IgD-negative memory B cell (primary cell): Measurements from ENCODE around the gene TMA7B. TPM values are rescaled to one million over a fixed set of nuclear protein-coding genes. Genes with fewer than 3 reads are reported as not detected.

Source experiments
- H3K27ac Mint-ChIP-seq, 3 donors: one replicate each; pipeline ENCODE4 v1.8.0; 2020 to 2022; ENCODE audit warnings: mild to moderate bottlenecking in 3 of 3, mixed read lengths in 3 of 3, moderate library complexity in 1 of 3
- H3K27me3 Mint-ChIP-seq: one replicate; pipeline ENCODE4 v1.8.0; 2021; ENCODE audit warnings: mixed read lengths
- H3K36me3 Mint-ChIP-seq: one replicate; pipeline ENCODE4 v1.8.0; 2020; ENCODE audit warnings: mild to moderate bottlenecking, mixed read lengths
- H3K4me1 Mint-ChIP-seq, 3 donors: one replicate each; pipeline ENCODE4 v1.8.0; 2020 to 2022; ENCODE audit warnings: mixed read lengths in 3 of 3, mild to moderate bottlenecking in 1 of 3
- H3K4me3 Mint-ChIP-seq, 4 donors: one replicate each; pipeline ENCODE4 v1.8.0; 2020 to 2022; ENCODE audit warnings: mild to moderate bottlenecking in 4 of 4, mixed read lengths in 4 of 4, moderate library complexity in 3 of 4
- H3K9me3 Mint-ChIP-seq, 3 donors: one replicate each; pipeline ENCODE4 v1.8.0; 2020 to 2021; ENCODE audit warnings: mixed read lengths in 3 of 3, mild to moderate bottlenecking in 1 of 3
- polyA plus RNA-seq: library from polyadenylated mRNA; unstranded; fragments of 300-500 nt; fragmentation: Illumina TruSeq; gene quantifications from one replicate; pipeline ENCODE4 v1.2.3, GENCODE V29; 2021

The TMA7B gene
- polyA plus RNA-seq, 1 donor from 2014 or later: 0.78 TPM

DNA sequence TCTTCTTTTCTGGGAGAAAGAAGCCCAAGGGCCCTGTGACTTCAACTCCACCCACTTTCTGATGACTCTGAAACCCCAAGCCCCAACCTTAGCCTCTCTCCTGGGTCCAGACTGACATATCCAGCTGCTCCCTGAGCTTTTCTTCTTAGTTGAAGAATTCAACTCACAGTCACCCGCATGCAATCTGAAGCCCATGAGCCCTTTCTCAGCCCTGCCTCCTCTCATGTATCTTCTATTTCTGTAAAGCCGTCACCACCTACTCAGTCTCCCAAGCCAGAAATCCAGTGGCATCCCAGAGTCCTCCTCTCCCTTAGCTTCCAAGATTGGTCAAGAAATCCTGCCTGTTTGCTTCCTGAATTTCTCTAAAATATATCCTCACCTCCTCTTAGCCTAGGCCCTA, 7.1 kb upstream of the TMA7B start:
- Mint-ChIP-seq H3K36me3 (peaks cover 5% of the 10 kb centered on the region), H3K4me3 (no peak overlapping the region), H3K27me3 (peaks cover 17% of the 10 kb centered on the region), H3K4me1 (peaks cover 29 to 33% (median 30%) of the 10 kb centered on the region in 3 donors), H3K9me3 (no peaks in the 10 kb centered on the region), H3K27ac (peak overlapping the region in 1 of 3 donors; percentile 48)

DNA sequence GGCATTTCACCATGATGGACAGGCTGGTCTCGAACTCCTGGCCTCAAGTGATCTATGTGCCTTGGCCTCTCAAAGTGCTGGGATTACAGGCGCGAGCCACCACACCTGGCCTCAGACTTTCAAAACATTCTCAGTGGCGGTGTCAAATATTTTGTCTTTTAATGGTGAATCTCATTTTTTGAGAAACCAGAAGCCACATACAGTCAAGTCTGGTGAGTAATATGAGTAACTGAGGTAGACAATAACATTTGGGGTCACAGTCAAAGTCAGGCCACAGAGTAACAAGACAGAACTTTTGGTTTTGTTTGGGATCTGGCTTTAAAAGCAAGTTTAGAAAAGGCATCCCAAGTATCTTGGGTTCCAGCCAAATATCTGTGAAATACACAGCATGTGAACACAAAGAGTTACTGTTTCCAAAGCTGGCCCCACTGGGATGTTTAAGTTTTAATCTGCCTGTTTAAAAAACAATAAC, 5.6 kb upstream of the TMA7B start:
- no peaks in the 10 kb centered on the region for H3K9me3 Mint-ChIP-seq
- peaks cover 5% of the 10 kb centered on the region for H3K36me3 Mint-ChIP-seq
- peaks cover 30 to 34% (median 30%) of the 10 kb centered on the region in 3 donors for H3K4me1 Mint-ChIP-seq
- H3K4me3 Mint-ChIP-seq: no peak overlapping the region
- H3K27me3 Mint-ChIP-seq: peaks cover 19% of the 10 kb centered on the region
- H3K27ac Mint-ChIP-seq: no peak overlapping the region

DNA sequence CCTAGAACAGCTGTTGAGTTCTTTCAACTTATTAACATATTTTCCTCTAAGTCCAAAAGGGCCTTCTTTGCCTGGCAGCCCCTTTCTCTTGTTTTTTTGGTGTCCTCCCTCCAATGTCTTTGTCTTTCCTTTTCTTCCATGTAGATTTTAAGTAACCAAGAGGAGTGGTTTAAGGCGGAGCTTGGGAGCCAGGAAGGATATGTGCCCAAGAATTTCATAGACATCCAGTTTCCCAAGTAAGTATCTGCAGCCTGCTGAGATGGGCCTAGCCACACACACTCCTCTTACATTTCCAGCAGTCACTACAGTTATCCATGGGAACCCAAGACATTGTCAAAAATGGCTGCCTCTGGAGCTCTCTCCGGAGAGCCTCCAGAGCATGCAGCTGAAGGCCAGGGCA, 4.5 kb upstream of the TMA7B start:
- H3K27ac Mint-ChIP-seq: no peak overlapping the region
- H3K4me3 Mint-ChIP-seq: peak overlapping the region in 1 of 4 donors; percentile 28
- H3K27me3 Mint-ChIP-seq: peaks cover 25% of the 10 kb centered on the region
- peaks cover 21 to 26% (median 24%) of the 10 kb centered on the region in 3 donors for H3K4me1 Mint-ChIP-seq
- H3K36me3 Mint-ChIP-seq: peaks cover 8% of the 10 kb centered on the region
- no peaks in the 10 kb centered on the region for H3K9me3 Mint-ChIP-seq

DNA sequence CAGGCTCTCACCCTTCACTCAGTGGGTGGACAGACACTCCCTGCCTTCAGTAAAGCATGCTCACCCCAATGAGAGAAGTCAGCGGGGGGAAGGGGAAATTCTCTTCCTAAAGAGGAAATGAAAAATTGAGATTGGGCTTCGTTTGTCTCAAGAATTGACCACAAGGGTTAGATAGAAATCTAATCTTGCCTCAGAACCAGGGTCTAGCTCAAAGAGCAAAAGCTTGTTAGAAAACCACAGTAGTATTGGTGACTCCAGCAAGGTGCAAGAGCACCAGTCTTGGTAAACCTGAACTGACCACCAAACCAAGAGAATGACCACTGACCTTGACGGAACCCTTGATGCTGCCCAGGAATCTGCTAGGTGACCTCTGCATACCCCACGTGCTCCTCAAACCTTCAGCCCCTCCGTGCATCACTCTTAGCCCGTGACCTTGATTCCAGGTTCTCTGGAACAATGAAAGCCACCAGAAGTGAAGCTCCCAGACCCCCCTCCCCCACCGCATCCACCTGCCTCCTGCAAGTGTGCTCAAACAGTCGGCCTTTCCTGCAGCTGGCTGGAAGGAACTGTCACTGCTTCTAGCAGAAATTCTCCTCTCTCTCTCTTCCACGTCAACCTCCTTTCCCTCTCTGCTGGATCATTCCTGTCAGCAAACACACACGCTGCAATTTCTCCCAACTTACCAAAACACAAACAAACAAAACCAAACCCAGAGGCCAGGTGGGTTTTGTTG, 3.1 kb upstream of the TMA7B start:
- H3K27ac Mint-ChIP-seq: peak overlapping the region in 1 of 3 donors; percentile 8
- peaks cover 16 to 21% (median 17%) of the 10 kb centered on the region in 3 donors for H3K4me1 Mint-ChIP-seq
- peak overlapping the region in 2 of 4 donors; percentile 72 to 83 for H3K4me3 Mint-ChIP-seq
- H3K27me3 Mint-ChIP-seq: peaks cover 28% of the 10 kb centered on the region
- no peaks in the 10 kb centered on the region for H3K9me3 Mint-ChIP-seq
- peaks cover 9% of the 10 kb centered on the region for H3K36me3 Mint-ChIP-seq

GRCh38 chr22:39958009-39958711, 2.0 kb upstream of the TMA7B start:
- Mint-ChIP-seq H3K9me3 (no peaks in the 10 kb centered on the region), H3K27me3 (peaks cover 26% of the 10 kb centered on the region), H3K36me3 (peaks cover 10% of the 10 kb centered on the region), H3K4me1 (peaks cover 14 to 19% (median 15%) of the 10 kb centered on the region in 3 donors), H3K27ac (no peak overlapping the region), H3K4me3 (peak overlapping the region in 1 of 4 donors; percentile 12)

- Mint-ChIP-seq H3K4me1 (peaks cover 12 to 16% (median 15%) of the 10 kb centered on the region in 3 donors), H3K9me3 (no peaks in the 10 kb centered on the region), H3K27me3 (peaks cover 22% of the 10 kb centered on the region), H3K27ac (peak overlapping the region in 1 of 3 donors; percentile 68), H3K36me3 (peaks cover 11% of the 10 kb centered on the region), H3K4me3 (no peak overlapping the region)
These were observed 1.1 kb upstream of the TMA7B start for GRCh38 chr22:39958949-39959639.

GRCh38 chr22:39960791-39961746, 872 bp downstream of the TMA7B start:
- Mint-ChIP-seq H3K9me3 (no peaks in the 10 kb centered on the region), H3K4me1 (peaks cover 12 to 16% (median 15%) of the 10 kb centered on the region in 3 donors), H3K27me3 (peaks cover 27% of the 10 kb centered on the region), H3K27ac (peak overlapping the region in 1 of 3 donors; percentile 74), H3K36me3 (peaks cover 11% of the 10 kb centered on the region), H3K4me3 (peak overlapping the region in 1 of 4 donors; percentile 66)

DNA sequence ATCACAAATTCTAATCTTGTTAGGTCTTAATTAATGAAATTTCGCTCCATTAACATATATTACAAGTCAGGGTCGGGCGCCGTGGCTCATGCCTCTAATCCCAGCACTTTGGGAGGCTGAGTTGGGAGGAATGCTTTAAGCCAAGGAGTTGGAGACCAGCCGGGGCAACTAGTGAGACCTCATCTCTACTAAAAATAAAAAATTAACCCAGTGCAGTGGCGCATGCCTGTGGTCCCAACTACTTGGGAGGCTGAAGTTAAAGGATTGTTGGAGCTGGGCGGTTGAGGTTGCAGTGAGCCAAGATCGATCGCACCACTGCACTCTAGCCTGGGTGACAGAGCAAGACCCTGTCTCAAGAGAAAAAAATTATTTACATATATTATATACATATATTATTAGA, 1.9 kb downstream of the TMA7B start:
- H3K4me3 Mint-ChIP-seq: peak overlapping the region in 1 of 4 donors; percentile 66
- peaks cover 23% of the 10 kb centered on the region for H3K27me3 Mint-ChIP-seq
- H3K36me3 Mint-ChIP-seq: peaks cover 8% of the 10 kb centered on the region
- no peak overlapping the region for H3K27ac Mint-ChIP-seq
- H3K9me3 Mint-ChIP-seq: no peaks in the 10 kb centered on the region
- H3K4me1 Mint-ChIP-seq: peaks cover 7 to 11% (median 11%) of the 10 kb centered on the region in 3 donors

DNA sequence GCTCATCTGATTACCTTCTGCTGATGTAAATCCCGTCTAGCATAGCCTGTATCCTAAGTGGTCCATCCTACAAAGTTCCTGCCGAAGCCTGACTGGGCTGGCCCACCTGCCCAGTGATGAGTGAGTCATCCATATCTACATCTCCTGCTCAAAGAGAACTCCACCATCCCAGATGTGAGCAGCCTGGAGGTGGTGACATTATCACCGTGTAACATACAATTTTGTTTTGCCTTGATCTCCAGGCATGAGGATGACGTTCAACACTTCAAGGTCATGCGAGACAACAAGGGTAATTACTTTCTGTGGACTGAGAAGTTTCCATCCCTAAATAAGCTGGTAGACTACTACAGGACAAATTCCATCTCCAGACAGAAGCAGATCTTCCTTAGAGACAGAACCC, 5.6 kb downstream of the TMA7B start:
- Mint-ChIP-seq H3K4me3 (no peak overlapping the region), H3K27me3 (peaks cover 15% of the 10 kb centered on the region), H3K4me1 (peaks cover 2 to 6% (median 3%) of the 10 kb centered on the region in 3 donors), H3K36me3 (peaks cover 8% of the 10 kb centered on the region), H3K27ac (no peak overlapping the region), H3K9me3 (no peaks in the 10 kb centered on the region)

DNA sequence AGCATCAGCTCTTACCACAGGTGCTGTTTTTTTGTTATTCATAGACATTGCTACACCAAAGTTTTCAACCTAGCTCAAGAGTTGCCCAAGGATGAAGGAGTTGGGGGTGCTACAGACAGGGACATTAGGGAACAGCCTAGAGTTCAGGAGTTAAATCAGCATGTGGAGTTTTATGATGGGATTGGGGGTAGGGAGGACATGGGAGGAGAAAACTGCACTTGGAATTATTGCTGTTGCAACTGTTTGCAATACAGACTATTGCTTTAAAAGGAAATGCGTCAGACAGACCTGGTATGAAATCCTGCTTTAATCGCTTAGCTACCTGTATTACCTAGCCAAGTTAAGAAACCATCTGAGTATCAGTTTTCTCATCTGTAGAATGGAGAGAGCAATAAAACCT, 6.3 kb downstream of the TMA7B start:
- Mint-ChIP-seq H3K27ac (no peak overlapping the region), H3K27me3 (peaks cover 13% of the 10 kb centered on the region), H3K4me1 (peaks cover 2 to 5% (median 3%) of the 10 kb centered on the region in 3 donors), H3K9me3 (no peaks in the 10 kb centered on the region), H3K36me3 (peaks cover 8% of the 10 kb centered on the region), H3K4me3 (no peak overlapping the region)

DNA sequence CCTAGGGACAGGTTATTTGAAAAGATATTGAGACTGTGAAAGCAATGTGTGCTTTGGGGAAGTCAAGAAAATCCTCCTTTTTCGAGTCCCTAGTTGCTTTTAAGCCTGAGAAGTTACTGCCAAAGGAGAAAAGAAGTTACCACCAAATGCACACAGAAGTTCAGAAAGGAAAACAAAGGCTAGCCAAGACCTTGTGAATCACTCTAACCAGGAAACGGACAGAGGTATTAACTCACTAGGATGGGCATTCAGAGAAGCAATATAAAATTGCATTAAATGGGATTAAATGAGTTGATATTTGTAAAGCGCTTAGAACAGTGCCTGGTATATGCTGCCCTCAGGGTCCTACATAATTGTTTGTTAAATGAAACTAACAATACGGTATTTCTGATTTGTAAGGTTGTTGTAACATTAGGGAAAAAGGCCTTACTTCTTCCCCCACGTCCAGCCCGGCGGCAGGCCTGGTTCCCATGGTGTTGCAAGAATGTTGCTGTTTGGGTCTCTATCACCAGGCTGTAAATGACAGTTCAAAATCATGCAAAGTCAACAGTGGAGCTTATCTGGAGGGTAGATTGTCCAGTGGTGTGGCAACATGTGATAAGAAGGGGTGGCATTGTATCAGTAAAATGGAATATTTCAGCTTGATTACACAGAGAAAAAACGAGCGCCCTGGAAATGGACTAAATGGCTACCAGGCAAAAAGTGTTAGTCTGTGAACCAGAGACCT, 7.1 kb downstream of the TMA7B start:
- peaks cover 8% of the 10 kb centered on the region for H3K36me3 Mint-ChIP-seq
- no peak overlapping the region for H3K4me3 Mint-ChIP-seq
- peaks cover 11% of the 10 kb centered on the region for H3K27me3 Mint-ChIP-seq
- no peaks in the 10 kb centered on the region for H3K9me3 Mint-ChIP-seq
- H3K4me1 Mint-ChIP-seq: no peaks in the 10 kb centered on the region
- peak overlapping the region in 1 of 3 donors; percentile 43 for H3K27ac Mint-ChIP-seq

DNA sequence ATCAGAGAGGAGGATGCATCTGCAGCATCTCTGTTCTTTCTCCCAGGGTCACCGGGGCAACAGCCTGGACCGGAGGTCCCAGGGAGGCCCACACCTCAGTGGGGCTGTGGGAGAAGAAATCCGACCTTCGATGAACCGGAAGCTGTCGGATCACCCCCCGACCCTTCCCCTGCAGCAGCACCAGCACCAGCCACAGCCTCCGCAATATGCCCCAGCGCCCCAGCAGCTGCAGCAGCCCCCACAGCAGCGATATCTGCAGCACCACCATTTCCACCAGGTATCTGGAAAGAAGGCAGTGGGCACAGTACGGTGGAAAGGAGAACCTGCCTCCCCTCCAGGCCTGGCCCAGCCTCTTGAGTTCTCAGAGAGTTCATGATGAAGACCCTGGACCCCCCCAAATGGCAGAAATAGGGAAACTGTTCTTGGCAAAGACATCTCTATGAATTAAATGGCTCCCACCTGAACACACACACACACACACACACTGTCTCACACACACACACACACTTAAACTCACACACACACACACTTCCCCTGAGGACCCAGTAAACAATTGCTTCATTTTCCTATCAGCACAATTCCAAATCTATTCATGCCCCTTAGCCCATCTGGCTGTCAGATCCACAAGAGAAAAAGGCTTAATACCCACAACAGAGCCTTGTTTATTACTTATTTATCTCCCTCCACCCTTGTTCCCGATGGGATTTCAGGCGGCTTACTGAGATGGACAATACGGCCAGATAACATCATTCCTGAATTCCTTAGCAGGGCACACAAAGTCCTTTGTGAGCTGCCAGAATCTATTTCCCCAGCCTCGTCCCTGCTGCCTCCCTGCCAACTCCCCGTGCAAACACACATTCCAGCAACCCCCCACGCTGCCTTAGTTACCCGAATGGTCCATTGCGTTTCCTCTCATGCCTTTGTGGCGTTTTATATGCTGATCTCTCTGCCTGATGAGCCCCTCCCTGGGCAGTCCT, 8.1 kb downstream of the TMA7B start:
- Mint-ChIP-seq H3K9me3 (no peaks in the 10 kb centered on the region), H3K4me3 (no peak overlapping the region), H3K27me3 (peaks cover 11% of the 10 kb centered on the region), H3K27ac (no peak overlapping the region), H3K36me3 (peaks cover 6% of the 10 kb centered on the region), H3K4me1 (no peaks in the 10 kb centered on the region)

GRCh38 chr22:39970742-39971141, 10.5 kb downstream of the TMA7B start:
- Mint-ChIP-seq H3K4me3 (no peak overlapping the region), H3K9me3 (no peaks in the 10 kb centered on the region), H3K27ac (no peak overlapping the region), H3K27me3 (peaks cover 9% of the 10 kb centered on the region), H3K36me3 (peaks cover 5% of the 10 kb centered on the region), H3K4me1 (no peaks in the 10 kb centered on the region)
